ENCODE data around the gene TNF. TPM values are rescaled to one million over a fixed set of nuclear protein-coding genes. Genes with fewer than 3 reads are reported as not detected.

Gene TNF
- total and polyA plus RNA-seq, 2 of the 13 experiments (the other 11 are each of a cell fraction or from before 2014, with no cell fraction given): not detected

DNA sequence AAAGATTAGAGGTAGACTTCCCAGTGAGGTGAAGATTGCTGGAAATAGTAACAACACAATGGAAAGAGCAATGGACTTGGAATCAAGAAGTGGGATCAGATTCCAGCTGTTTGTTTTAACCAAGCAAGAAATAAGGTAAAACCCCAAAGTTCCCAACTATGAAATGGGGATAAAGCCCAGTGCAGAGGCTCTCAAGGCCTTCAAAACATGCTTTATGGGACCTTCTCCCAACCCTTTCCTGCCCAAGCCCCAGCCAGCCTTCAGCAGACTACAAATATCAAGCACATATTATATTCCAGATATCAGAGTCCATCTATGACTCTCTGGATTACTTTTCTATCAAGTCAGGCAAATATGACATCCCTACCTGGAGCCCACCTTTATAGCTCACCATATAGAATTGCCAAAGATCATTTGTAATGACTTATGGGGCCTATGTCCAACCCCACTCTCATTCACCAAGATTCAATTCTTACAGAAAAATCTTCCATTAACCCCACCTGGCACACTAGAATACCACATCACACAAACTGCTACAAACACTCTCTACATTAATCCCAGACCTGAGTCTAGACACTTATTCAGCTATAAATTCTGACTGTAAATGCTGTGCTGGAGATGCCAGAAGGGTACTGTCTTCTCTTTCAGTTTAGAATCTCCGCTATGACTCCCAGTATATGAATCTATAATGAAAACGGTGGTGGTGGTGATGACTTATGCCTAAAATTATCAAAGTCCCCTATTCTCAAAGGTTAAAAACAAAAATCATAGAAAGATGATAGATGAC, 39.6 kb upstream of the TNF start:
- intact Hi-C loops (cut with micrococcal nuclease; ENCODE audit: unreplicated experiment): no loop called here
- POLR2A ChIA-PET: interaction anchor here (0.7 to 1.2 kb wide), 2 partner anchors 8 to 62 kb away, joined by 3 read pairs; no protein-coding TSS in a partner anchor
- no peak for FAIRE-seq

DNA sequence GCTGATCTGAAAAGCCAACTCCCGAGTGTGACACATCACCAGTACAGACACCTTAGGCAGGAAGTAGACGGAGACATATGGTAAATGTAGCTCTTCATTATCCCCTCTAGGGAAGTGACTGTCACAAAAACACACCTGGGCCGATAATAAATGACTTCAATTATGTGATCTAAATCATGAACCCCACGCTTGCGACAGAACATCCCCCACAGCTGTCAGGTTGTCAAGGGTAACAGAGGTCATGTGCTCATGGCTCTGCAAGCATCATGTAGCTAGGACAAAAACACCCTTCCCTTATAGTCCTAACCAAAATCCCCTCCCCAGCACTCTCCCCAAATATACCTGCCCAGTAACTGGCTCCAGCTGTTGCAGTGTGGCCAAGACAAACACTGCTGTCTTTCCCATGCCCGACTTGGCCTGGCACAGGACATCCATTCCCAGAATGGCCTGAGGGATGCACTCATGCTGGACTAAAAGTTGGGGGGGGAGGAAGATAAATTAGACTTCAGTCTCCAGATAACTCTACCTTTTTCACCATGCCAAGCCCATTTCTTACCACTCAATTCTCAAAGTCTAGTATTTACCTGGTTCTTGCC, 36.5 kb upstream of the TNF start:
- ATAC-seq (no peak), DNase-seq (ENCODE audit: low spot score) (no peak), FAIRE-seq (no peak)
- H4K20me1 ChIP-seq (ENCODE audit: insufficient read depth, low read length): peaks cover 66% of the 10 kb centered on the region
- intact Hi-C loops (cut with micrococcal nuclease; ENCODE audit: unreplicated experiment) (no loop called here), in situ Hi-C loops (cut with HindIII; ENCODE audit: extremely low pct_ligation_motif_present, low pct_unique_long_range_greater_than_20kb) (no loop called here)
- 91% methylated on average over 6 of the region's 6 CpGs for WGBS (ENCODE audit: low lambda C conversion rate)
- H3K27me3 ChIP-seq (ENCODE audit: control insufficient read depth in 1 of 2, insufficient read depth in 2 of 2, low read length in 2 of 2): no peaks in the 10 kb centered on the region; a peak in 2 of 5 replicates
- H3K9ac ChIP-seq (ENCODE audit: insufficient read depth, low read depth, low read length): peak overlapping the region; percentile 96; the same call in 1 of the 2 replicates
- no peaks in the 10 kb centered on the region for H3K9me3 ChIP-seq (ENCODE audit: low read length)
- H3K4me1 ChIP-seq (ENCODE audit: insufficient read depth, low read length): peaks cover 60% of the 10 kb centered on the region
- peak overlapping the region; percentile 66 to 99 (median 83); a peak in 3 of 6 replicates for H3K4me3 ChIP-seq (replicated peaks in 1 of 3; ENCODE audit: insufficient read depth in 1 of 3, low read depth in 2 of 3, low read length in 3 of 3)
- H3K79me2 ChIP-seq (ENCODE audit: insufficient read depth, low read length): peaks cover 72% of the 10 kb centered on the region
- H2AFZ ChIP-seq (ENCODE audit: low read length): no peak overlapping the region
- peak overlapping the region; percentile 99 for H3K4me2 ChIP-seq (ENCODE audit: low read depth, low read length)
- ChIA-PET POLR2A (interaction anchor here (1.7 to 6.9 kb wide), 2 partner anchors 9 to 10 kb away, joined by 3 to 123 read pairs; partner anchors contain the start of genes MCCD1 and NFKBIL1), CTCF (ENCODE audit: low intra/inter-chr PET ratio, low total read pairs) (no interaction called here)
- peaks cover 32 to 65% of the 10 kb centered on the region in 2 experiments for H3K36me3 ChIP-seq (replicated peaks in 1 of 2; ENCODE audit: control insufficient read depth in 1 of 2, insufficient read depth in 2 of 2, low read length in 2 of 2)
- H3K27ac ChIP-seq (ENCODE audit: extremely low read length, insufficient read depth, low read length): no peak overlapping the region
- BruUV-seq (replicated peaks): no TSS peak
- TF ChIP-seq HOXA3 (CRISPR knock-in tag; IDR thresholded peaks at IDR 0.05) (no peak), SIX1 (CRISPR knock-in tag; IDR thresholded peaks at IDR 0.05; ENCODE audit: borderline replicate concordance) (no peak), ZNF788 (CRISPR knock-in tag; IDR thresholded peaks at IDR 0.05; ENCODE audit: borderline replicate concordance) (no peak), ZNF607 (CRISPR knock-in tag; IDR thresholded peaks at IDR 0.05; ENCODE audit: borderline replicate concordance) (0 out of 2 replicates have a peak, but pooled peaks have one; percentile 32), ZNF296 (CRISPR knock-in tag; conservative IDR thresholded peaks at IDR 0.05) (no peak), JUNB (CRISPR knock-in tag; IDR thresholded peaks at IDR 0.05; ENCODE audit: borderline replicate concordance) (no peak), POLR2AphosphoS5 (IDR thresholded peaks at IDR 0.05; ENCODE audit: low read depth, low read length) (0 out of 2 replicates have a peak, but pooled peaks have one; percentile 10), HMG20B (CRISPR knock-in tag; conservative IDR thresholded peaks at IDR 0.05) (no peak), ZNF331 (CRISPR knock-in tag; IDR thresholded peaks at IDR 0.05) (peak; percentile 7; the same call in 1 of the 2 replicates), ETV5 (CRISPR knock-in tag; IDR thresholded peaks at IDR 0.05; ENCODE audit: borderline replicate concordance) (no peak), ZNF761 (CRISPR knock-in tag; conservative IDR thresholded peaks at IDR 0.05) (no peak), NCOR1 (IDR thresholded peaks at IDR 0.05; ENCODE audit: borderline replicate concordance, low read length) (no peak), ZFP36L2 (CRISPR knock-in tag; IDR thresholded peaks at IDR 0.05) (no peak), ZSCAN31 (CRISPR knock-in tag; IDR thresholded peaks at IDR 0.05; ENCODE audit: low read depth) (no peak)
- TF ChIP-seq, protein P1, sequence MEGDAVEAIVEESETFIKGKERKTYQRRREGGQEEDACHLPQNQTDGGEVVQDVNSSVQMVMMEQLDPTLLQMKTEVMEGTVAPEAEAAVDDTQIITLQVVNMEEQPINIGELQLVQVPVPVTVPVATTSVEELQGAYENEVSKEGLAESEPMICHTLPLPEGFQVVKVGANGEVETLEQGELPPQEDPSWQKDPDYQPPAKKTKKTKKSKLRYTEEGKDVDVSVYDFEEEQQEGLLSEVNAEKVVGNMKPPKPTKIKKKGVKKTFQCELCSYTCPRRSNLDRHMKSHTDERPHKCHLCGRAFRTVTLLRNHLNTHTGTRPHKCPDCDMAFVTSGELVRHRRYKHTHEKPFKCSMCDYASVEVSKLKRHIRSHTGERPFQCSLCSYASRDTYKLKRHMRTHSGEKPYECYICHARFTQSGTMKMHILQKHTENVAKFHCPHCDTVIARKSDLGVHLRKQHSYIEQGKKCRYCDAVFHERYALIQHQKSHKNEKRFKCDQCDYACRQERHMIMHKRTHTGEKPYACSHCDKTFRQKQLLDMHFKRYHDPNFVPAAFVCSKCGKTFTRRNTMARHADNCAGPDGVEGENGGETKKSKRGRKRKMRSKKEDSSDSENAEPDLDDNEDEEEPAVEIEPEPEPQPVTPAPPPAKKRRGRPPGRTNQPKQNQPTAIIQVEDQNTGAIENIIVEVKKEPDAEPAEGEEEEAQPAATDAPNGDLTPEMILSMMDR (CRISPR knock-in tag; IDR thresholded peaks at IDR 0.05): no peak

More for the DNA sequence above, 39.6 kb upstream of the TNF start:
- Histone ChIP-seq H3K4me1 (ENCODE audit: insufficient read depth, low read length) (peaks cover 79% of the 10 kb centered on the region), H4K20me1 (ENCODE audit: insufficient read depth, low read length) (peaks cover 80% of the 10 kb centered on the region), H3K4me2 (ENCODE audit: low read depth, low read length) (no peak overlapping the region), H3K9me3 (ENCODE audit: low read length) (no peaks in the 10 kb centered on the region), H3K79me2 (ENCODE audit: insufficient read depth, low read length) (peaks cover 52% of the 10 kb centered on the region), H3K27ac (ENCODE audit: extremely low read length, insufficient read depth, low read length) (no peak overlapping the region), H3K36me3 (replicated peaks in 1 of 2; ENCODE audit: control insufficient read depth in 1 of 2, insufficient read depth in 2 of 2, low read length in 2 of 2) (peaks cover 45 to 95% of the 10 kb centered on the region in 2 experiments), H3K4me3 (replicated peaks in 1 of 3; ENCODE audit: insufficient read depth in 1 of 3, low read depth in 2 of 3, low read length in 3 of 3) (no peak overlapping the region), H2AFZ (ENCODE audit: low read length) (no peak overlapping the region), H3K27me3 (ENCODE audit: control insufficient read depth in 1 of 2, insufficient read depth in 2 of 2, low read length in 2 of 2) (no peaks in the 10 kb centered on the region; a peak in 2 of 5 replicates), H3K9ac (ENCODE audit: insufficient read depth, low read depth, low read length) (no peak overlapping the region)
- in situ Hi-C loops (cut with HindIII; ENCODE audit: extremely low pct_ligation_motif_present, low pct_unique_long_range_greater_than_20kb): no loop called here
- BruUV-seq (replicated peaks): no TSS peak
- CTCF ChIA-PET (ENCODE audit: low intra/inter-chr PET ratio, low total read pairs): no interaction called here
- WGBS (ENCODE audit: low lambda C conversion rate): 76% methylated on average over 2 of the region's 2 CpGs
- ATAC-seq (no peak), DNase-seq (ENCODE audit: low spot score) (no peak)
- TF ChIP-seq ZNF775 (CRISPR knock-in tag; IDR thresholded peaks at IDR 0.05; ENCODE audit: borderline replicate concordance) (no peak), POLR2A (IDR thresholded peaks at IDR 0.05; ENCODE audit: insufficient read depth in 1 of 2, low read depth in 2 of 2, low read length in 2 of 2) (peak in 1 of 2 experiments; percentile 35; a peak in 1 of 4 replicates), RBFOX2 (IDR thresholded peaks at IDR 0.05; ENCODE audit: low read depth, low read length) (peak; percentile 65)
